Measurements from ENCODE around the gene STK39. TPM values are rescaled to one million over a fixed set of nuclear protein-coding genes. Genes with fewer than 3 reads are reported as not detected.

STK39 gene
- total and polyA plus RNA-seq, 2 of the 4 experiments (the other 2 are of a cell fraction): 11.8 to 16.4 TPM

DNA sequence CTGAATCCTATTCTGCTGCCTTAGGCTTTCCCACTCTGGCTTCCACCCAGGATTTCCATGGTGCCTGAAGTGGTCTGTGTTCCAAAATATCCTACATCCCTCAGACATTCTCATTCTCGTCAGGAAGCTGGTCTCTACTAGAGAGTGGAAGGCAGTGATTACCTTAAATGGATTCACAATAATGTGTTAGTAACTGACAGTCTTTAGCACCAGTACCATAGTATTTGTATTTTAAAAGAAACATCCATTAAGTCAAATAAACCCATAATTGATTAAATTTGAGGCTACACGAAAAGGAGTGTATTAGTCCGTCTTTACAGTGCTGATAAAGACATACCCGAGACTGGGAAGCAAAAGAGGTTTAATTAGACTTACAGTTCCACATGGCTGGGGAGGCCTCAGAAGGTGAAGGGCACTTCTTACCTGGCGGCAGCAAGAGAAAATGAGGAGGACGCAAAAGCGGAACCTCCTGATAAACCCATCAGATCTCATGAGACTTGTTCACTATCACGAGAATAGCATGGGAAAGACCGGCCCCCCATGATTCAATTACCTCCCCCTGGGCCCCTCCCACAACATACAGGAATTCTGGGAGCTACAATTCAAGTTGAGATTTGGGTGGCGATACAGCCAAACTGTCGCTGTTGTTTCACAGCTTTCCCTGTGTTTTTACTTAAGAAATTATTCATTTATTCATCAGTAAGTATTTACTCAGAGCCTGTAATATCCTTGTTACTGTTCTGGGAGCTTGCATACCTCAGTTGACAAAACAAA, 306.5 kb downstream of the STK39 start:
- WGBS, 2 experiments (ENCODE audit: extremely low coverage in 2 of 2, insufficient read length in 1 of 2): no CpG with 5 or more reads among the region's 11 CpGs
- ChIA-PET POLR2A (ENCODE audit: unreplicated experiment) (interaction anchor here (1.0 kb wide), 1 partner anchor 9 kb away, joined by 5 read pairs; no protein-coding TSS in a partner anchor), CTCF (no interaction called here)
- dilution Hi-C loops (cut with HindIII; ENCODE audit: low sequenced_read_pairs, unreplicated experiment) (no loop called here), intact Hi-C loops (cut with micrococcal nuclease) (no loop called here), in situ Hi-C loops (cut with MboI; ENCODE audit: low sequenced_read_pairs) (no loop called here)
- Histone ChIP-seq H3K9ac (ENCODE audit: low read depth, low read length) (no peak overlapping the region), H3K23ac (ENCODE audit: low read depth, low read length) (no peak overlapping the region), H4K91ac (ENCODE audit: insufficient read depth, low read depth, low read length) (no peak overlapping the region), H4K5ac (ENCODE audit: low read depth, low read length) (no peak overlapping the region), H3K18ac (ENCODE audit: low read depth, low read length) (no peak overlapping the region), H3K9me1 (ENCODE audit: insufficient read depth, low read length) (no peaks in the 10 kb centered on the region), H2BK5ac (ENCODE audit: low read depth, low read length, poor library complexity, severe bottlenecking) (no peak overlapping the region), H2BK120ac (ENCODE audit: low read depth, low read length) (no peak overlapping the region), H2AK9ac (replicated peaks; ENCODE audit: low read depth, low read length, poor library complexity) (no peak overlapping the region), H2BK20ac (ENCODE audit: low read depth, low read length) (no peak overlapping the region), H3K4me3 (ENCODE audit: insufficient read depth, low read depth, low read length) (no peak overlapping the region), H3K27me3 (ENCODE audit: control insufficient read depth, insufficient read depth, low read length) (no peaks in the 10 kb centered on the region), H3K79me1 (ENCODE audit: low read depth in 1 of 2, low read length in 2 of 2) (no peaks in the 10 kb centered on the region), H3K36me3 (ENCODE audit: control insufficient read depth, insufficient read depth, low read length) (no peaks in the 10 kb centered on the region), H3K9me3 (ENCODE audit: control insufficient read depth, insufficient read depth, low read length) (no peaks in the 10 kb centered on the region), H4K20me1 (ENCODE audit: insufficient read depth, low read length) (no peaks in the 10 kb centered on the region), H3K4me1 (ENCODE audit: control insufficient read depth, insufficient read depth, low read length) (no peaks in the 10 kb centered on the region), H2AK5ac (ENCODE audit: low read depth, low read length) (no peak overlapping the region), H3K4ac (ENCODE audit: low read depth, low read length) (no peak overlapping the region), H3K14ac (replicated peaks; ENCODE audit: low read depth, low read length) (no peak overlapping the region), H2BK15ac (ENCODE audit: low read depth, low read length) (no peak overlapping the region), H3K27ac (ENCODE audit: insufficient read depth, low read length) (no peak overlapping the region), H2AFZ (replicated peaks; ENCODE audit: low read length, poor library complexity) (no peak overlapping the region), H4K8ac (ENCODE audit: low read depth in 2 of 2, low read length in 2 of 2) (no peak overlapping the region), H3K4me2 (ENCODE audit: low read depth, low read length) (no peak overlapping the region), H3K56ac (ENCODE audit: extremely low read depth, insufficient read depth, low read length) (no peak overlapping the region)
- no peak for DNase-seq
- no peak for ATAC-seq (ENCODE audit: low read depth)
- no TSS peak for BruUV-seq (replicated peaks)
- TF ChIP-seq, protein P1, sequence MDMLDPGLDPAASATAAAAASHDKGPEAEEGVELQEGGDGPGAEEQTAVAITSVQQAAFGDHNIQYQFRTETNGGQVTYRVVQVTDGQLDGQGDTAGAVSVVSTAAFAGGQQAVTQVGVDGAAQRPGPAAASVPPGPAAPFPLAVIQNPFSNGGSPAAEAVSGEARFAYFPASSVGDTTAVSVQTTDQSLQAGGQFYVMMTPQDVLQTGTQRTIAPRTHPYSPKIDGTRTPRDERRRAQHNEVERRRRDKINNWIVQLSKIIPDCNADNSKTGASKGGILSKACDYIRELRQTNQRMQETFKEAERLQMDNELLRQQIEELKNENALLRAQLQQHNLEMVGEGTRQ (IDR thresholded peaks at IDR 0.05; ENCODE audit: low read depth, low read length): no peak
- no peak for TF ChIP-seq POLR2A (IDR thresholded peaks at IDR 0.05; ENCODE audit: low read depth, low read length)
